22Rv1 (cell line): ENCODE measurements around the gene RDH11.

Experiments
- ZFX ChIP-seq: fragments of 450-650 bp; IDR thresholded peaks from 2 replicates; pipeline ENCODE4 v1.6.1; 2017; ENCODE audit warnings: antibody characterized with exemption, borderline replicate concordance
- TF ChIP-seq, protein P1 (sequence below): fragments of 450-650 bp; IDR thresholded peaks from 2 replicates; pipeline ENCODE4 v1.5.1; 2017; ENCODE audit warnings: mild to moderate bottlenecking

DNA sequence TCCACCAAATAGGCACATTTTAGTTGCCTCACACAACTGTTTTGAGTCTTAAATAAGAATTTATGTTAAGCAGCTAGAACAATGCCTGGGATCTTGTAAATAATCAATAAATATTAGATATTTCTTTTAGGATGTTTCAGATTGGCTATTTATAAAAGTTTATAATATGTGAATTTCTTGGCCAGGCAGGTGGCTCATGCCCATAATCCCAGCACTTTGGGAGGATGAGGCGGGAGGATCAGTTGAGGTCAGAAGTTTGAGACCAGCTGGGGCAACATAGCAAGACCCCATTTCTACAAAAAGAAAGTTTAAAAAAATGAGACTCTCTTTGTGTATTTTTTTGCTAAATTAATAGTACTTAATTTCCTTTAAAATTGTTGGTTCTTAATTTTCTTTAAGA is 54.1 kb downstream of the RDH11 start:
- TF ChIP-seq, protein P1, sequence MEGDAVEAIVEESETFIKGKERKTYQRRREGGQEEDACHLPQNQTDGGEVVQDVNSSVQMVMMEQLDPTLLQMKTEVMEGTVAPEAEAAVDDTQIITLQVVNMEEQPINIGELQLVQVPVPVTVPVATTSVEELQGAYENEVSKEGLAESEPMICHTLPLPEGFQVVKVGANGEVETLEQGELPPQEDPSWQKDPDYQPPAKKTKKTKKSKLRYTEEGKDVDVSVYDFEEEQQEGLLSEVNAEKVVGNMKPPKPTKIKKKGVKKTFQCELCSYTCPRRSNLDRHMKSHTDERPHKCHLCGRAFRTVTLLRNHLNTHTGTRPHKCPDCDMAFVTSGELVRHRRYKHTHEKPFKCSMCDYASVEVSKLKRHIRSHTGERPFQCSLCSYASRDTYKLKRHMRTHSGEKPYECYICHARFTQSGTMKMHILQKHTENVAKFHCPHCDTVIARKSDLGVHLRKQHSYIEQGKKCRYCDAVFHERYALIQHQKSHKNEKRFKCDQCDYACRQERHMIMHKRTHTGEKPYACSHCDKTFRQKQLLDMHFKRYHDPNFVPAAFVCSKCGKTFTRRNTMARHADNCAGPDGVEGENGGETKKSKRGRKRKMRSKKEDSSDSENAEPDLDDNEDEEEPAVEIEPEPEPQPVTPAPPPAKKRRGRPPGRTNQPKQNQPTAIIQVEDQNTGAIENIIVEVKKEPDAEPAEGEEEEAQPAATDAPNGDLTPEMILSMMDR: no peak
- TF ChIP-seq ZFX: no peak
